CD8-positive, alpha-beta memory T cell (primary cell): ENCODE measurements around the gene MCF2L. TPM values are rescaled to one million over a fixed set of nuclear protein-coding genes. Genes with fewer than 3 reads are reported as not detected.

Experiments
- CTCF ChIA-PET: fragments of 350-600 bp; sonication (Branson Sonifier 250); formaldehyde crosslinking; loops from one replicate; lab custom pipeline; 2021; ENCODE audit warnings: antibody characterized with exemption; lab: Charles Lee
- POLR2A ChIA-PET: fragments of 350-600 bp; sonication (Branson Sonifier 250); formaldehyde crosslinking; loops from one replicate; lab custom pipeline; 2021; ENCODE audit warnings: antibody characterized with exemption; lab: Charles Lee
- DNase-seq, 5 donors: peaks; one replicate each; pipeline versions ENCODE4 v3.0.0 to v3.0.0-alpha.2; 2020 to 2022; ENCODE audit warnings: mixed read lengths in 1 of 5
- H3K27ac ChIP-seq: one replicate; pipeline ENCODE4 v1.7.0; 2013; ENCODE audit warnings: low read depth, mild to moderate bottlenecking, low read length, moderate library complexity
- H3K27me3 ChIP-seq: 2 replicates; pipeline ENCODE4 v1.7.0; 2013; ENCODE audit warnings: low read length, mild to moderate bottlenecking; ENCODE audit not compliant: insufficient read depth, poor library complexity, severe bottlenecking
- H3K36me3 ChIP-seq: 2 replicates; pipeline ENCODE4 v1.7.0; 2013; ENCODE audit warnings: mild to moderate bottlenecking, low read length, moderate library complexity; ENCODE audit not compliant: insufficient read depth
- H3K4me1 ChIP-seq: 2 replicates; pipeline ENCODE4 v1.7.0; 2013; ENCODE audit warnings: mild to moderate bottlenecking, low read length, moderate library complexity; ENCODE audit not compliant: insufficient read depth
- H3K4me3 ChIP-seq: 2 replicates; pipeline ENCODE4 v1.7.0; 2013; ENCODE audit warnings: mild to moderate bottlenecking, low read length
- H3K9me3 ChIP-seq: 2 replicates; pipeline ENCODE4 v1.7.0; 2013; ENCODE audit warnings: mild to moderate bottlenecking, low read length
- H3K27ac Mint-ChIP-seq, 8 donors: one replicate each; pipeline ENCODE4 v1.8.0; 2020 to 2021; ENCODE audit warnings: mixed read lengths in 8 of 8, mild to moderate bottlenecking in 6 of 8, inconsistent platforms in 3 of 8, moderate library complexity in 3 of 8
- H3K27me3 Mint-ChIP-seq, 2 donors: one replicate each; pipeline ENCODE4 v1.8.0; 2020 to 2021; ENCODE audit warnings: mixed read lengths in 2 of 2, mild to moderate bottlenecking in 1 of 2, moderate library complexity in 1 of 2
- H3K36me3 Mint-ChIP-seq, 3 donors: one replicate each; pipeline ENCODE4 v1.8.0; 2020 to 2021; ENCODE audit warnings: mixed read lengths in 3 of 3, inconsistent platforms in 1 of 3, mild to moderate bottlenecking in 1 of 3
- H3K4me1 Mint-ChIP-seq, 3 donors: one replicate each; pipeline ENCODE4 v1.8.0; 2020 to 2021; ENCODE audit warnings: mixed read lengths in 3 of 3, inconsistent platforms in 1 of 3, mild to moderate bottlenecking in 1 of 3
- H3K4me3 Mint-ChIP-seq, 7 donors: one replicate each; pipeline ENCODE4 v1.8.0; 2020 to 2021; ENCODE audit warnings: mixed read lengths in 7 of 7, mild to moderate bottlenecking in 6 of 7, moderate library complexity in 4 of 7, inconsistent platforms in 2 of 7
- H3K9me3 Mint-ChIP-seq, 5 donors: one replicate each; pipeline ENCODE4 v1.8.0; 2020 to 2022; ENCODE audit warnings: mixed read lengths in 5 of 5, mild to moderate bottlenecking in 3 of 5, moderate library complexity in 2 of 5, inconsistent platforms in 1 of 5
- polyA plus RNA-seq: library from polyadenylated mRNA; unstranded; fragments of 300-500 nt; fragmentation: Illumina TruSeq; gene quantifications from one replicate; pipeline ENCODE4 v1.2.3, GENCODE V29; 2021
- total RNA-seq, 2 experiments: library from RNA; stranded (reverse); gene quantifications; one replicate each; pipeline ENCODE4 v1.2.3, GENCODE V29; 2021

The MCF2L gene
- total and polyA plus RNA-seq, 3 experiments from 2014 or later: 2.5 to 9.6 (median 9.1) TPM

GRCh38 chr13:113091891-113092775 lies 123.1 kb downstream of the MCF2L start:
- Histone ChIP-seq H3K4me3 (no peak overlapping the region), H3K9me3 (no peaks in the 10 kb centered on the region), H3K36me3 (no peaks in the 10 kb centered on the region), H3K4me1 (no peaks in the 10 kb centered on the region), H3K27ac (no peak overlapping the region), H3K27me3 (no peaks in the 10 kb centered on the region)
- H3K27me3 Mint-ChIP-seq: no peaks in the 10 kb centered on the region
- H3K27ac Mint-ChIP-seq: no peak overlapping the region
- H3K4me3 Mint-ChIP-seq: no peak overlapping the region
- CTCF ChIA-PET: no interaction called here
- H3K9me3 Mint-ChIP-seq: no peaks in the 10 kb centered on the region
- peaks cover 0 to 19% (median 4%) of the 10 kb centered on the region in 3 donors for H3K36me3 Mint-ChIP-seq
- H3K4me1 Mint-ChIP-seq: no peaks in the 10 kb centered on the region
- POLR2A ChIA-PET: no interaction called here
- DNase-seq: peak in 1 of 5 donors; percentile 34

GRCh38 chr13:113092776-113093579 lies 124.0 kb downstream of the MCF2L start:
- ChIA-PET POLR2A (no interaction called here), CTCF (no interaction called here)
- no peaks in the 10 kb centered on the region for H3K9me3 ChIP-seq
- no peaks in the 10 kb centered on the region for H3K4me1 ChIP-seq
- DNase-seq: peak in 1 of 5 donors; percentile 20
- H3K27ac Mint-ChIP-seq: no peak overlapping the region
- H3K9me3 Mint-ChIP-seq: no peaks in the 10 kb centered on the region
- peaks cover 0 to 13% (median 2%) of the 10 kb centered on the region in 3 donors for H3K36me3 Mint-ChIP-seq
- H3K4me1 Mint-ChIP-seq: no peaks in the 10 kb centered on the region
- no peaks in the 10 kb centered on the region for H3K27me3 ChIP-seq
- no peaks in the 10 kb centered on the region for H3K36me3 ChIP-seq
- no peak overlapping the region for H3K27ac ChIP-seq
- no peak overlapping the region for H3K4me3 Mint-ChIP-seq
- no peak overlapping the region for H3K4me3 ChIP-seq
- H3K27me3 Mint-ChIP-seq: no peaks in the 10 kb centered on the region

GRCh38 chr13:113093580-113094409 lies 124.8 kb downstream of the MCF2L start:
- peak in 1 of 5 donors; percentile 26 for DNase-seq
- no peak overlapping the region for H3K4me3 ChIP-seq
- H3K27ac ChIP-seq: no peak overlapping the region
- H3K27me3 ChIP-seq: no peaks in the 10 kb centered on the region
- Mint-ChIP-seq H3K27ac (no peak overlapping the region), H3K4me3 (no peak overlapping the region), H3K27me3 (no peaks in the 10 kb centered on the region), H3K9me3 (no peaks in the 10 kb centered on the region), H3K4me1 (no peaks in the 10 kb centered on the region), H3K36me3 (peaks cover 0 to 14% (median 1%) of the 10 kb centered on the region in 3 donors)
- POLR2A ChIA-PET: no interaction called here
- no peaks in the 10 kb centered on the region for H3K9me3 ChIP-seq
- CTCF ChIA-PET: no interaction called here
- H3K4me1 ChIP-seq: no peaks in the 10 kb centered on the region
- no peaks in the 10 kb centered on the region for H3K36me3 ChIP-seq

GRCh38 chr13:113094410-113094800 lies 125.4 kb downstream of the MCF2L start:
- Mint-ChIP-seq H3K4me3 (no peak overlapping the region), H3K36me3 (peaks cover 0 to 11% (median 0%) of the 10 kb centered on the region in 3 donors), H3K27me3 (no peaks in the 10 kb centered on the region), H3K9me3 (no peaks in the 10 kb centered on the region), H3K27ac (peak overlapping the region in 1 of 8 donors; percentile 57), H3K4me1 (no peaks in the 10 kb centered on the region)
- H3K27me3 ChIP-seq: no peaks in the 10 kb centered on the region
- no peaks in the 10 kb centered on the region for H3K4me1 ChIP-seq
- CTCF ChIA-PET: no interaction called here
- peak in 1 of 5 donors; percentile 30 for DNase-seq
- H3K27ac ChIP-seq: no peak overlapping the region
- no peaks in the 10 kb centered on the region for H3K9me3 ChIP-seq
- POLR2A ChIA-PET: no interaction called here
- no peak overlapping the region for H3K4me3 ChIP-seq
- no peaks in the 10 kb centered on the region for H3K36me3 ChIP-seq

- Mint-ChIP-seq H3K36me3 (peaks cover 0 to 6% (median 0%) of the 10 kb centered on the region in 3 donors), H3K27ac (no peak overlapping the region), H3K27me3 (no peaks in the 10 kb centered on the region), H3K4me1 (no peaks in the 10 kb centered on the region), H3K9me3 (no peaks in the 10 kb centered on the region), H3K4me3 (no peak overlapping the region)
- Histone ChIP-seq H3K27me3 (no peaks in the 10 kb centered on the region), H3K4me1 (no peaks in the 10 kb centered on the region), H3K4me3 (no peak overlapping the region), H3K9me3 (no peaks in the 10 kb centered on the region), H3K36me3 (no peaks in the 10 kb centered on the region), H3K27ac (no peak overlapping the region)
- ChIA-PET CTCF (no interaction called here), POLR2A (no interaction called here)
- DNase-seq: peak in 1 of 5 donors; percentile 45
These were observed 126.4 kb downstream of the MCF2L start for GRCh38 chr13:113095146-113096051.

- no peaks in the 10 kb centered on the region for H3K36me3 ChIP-seq
- CTCF ChIA-PET: no interaction called here
- POLR2A ChIA-PET: no interaction called here
These were observed 127.2 kb downstream of the MCF2L start for GRCh38 chr13:113096052-113096744.

More at GRCh38 chr13:113096052-113096744, 127.2 kb downstream of the MCF2L start:
- Mint-ChIP-seq H3K4me1 (no peaks in the 10 kb centered on the region), H3K4me3 (no peak overlapping the region), H3K9me3 (no peaks in the 10 kb centered on the region), H3K27me3 (no peaks in the 10 kb centered on the region), H3K36me3 (peaks cover 0 to 4% (median 0%) of the 10 kb centered on the region in 3 donors), H3K27ac (no peak overlapping the region)
- no peaks in the 10 kb centered on the region for H3K27me3 ChIP-seq
- H3K4me3 ChIP-seq: no peak overlapping the region
- no peak overlapping the region for H3K27ac ChIP-seq
- H3K4me1 ChIP-seq: no peaks in the 10 kb centered on the region
- no peaks in the 10 kb centered on the region for H3K9me3 ChIP-seq
- no peak for DNase-seq
